HPDE6-E6E7 (cell line): ENCODE data around the gene QRICH2.
"Not testable (repeated sequence)": the region's sequence is repeated elsewhere in the genome, so short reads cannot be mapped to it uniquely, and the experiment has no call there.

Experiments used
- DNase-seq: peaks from one replicate; pipeline ENCODE4 v3.0.0; 2011; ENCODE audit warnings: missing footprints; ENCODE audit errors: extremely low spot score

QRICH2 gene

DNA sequence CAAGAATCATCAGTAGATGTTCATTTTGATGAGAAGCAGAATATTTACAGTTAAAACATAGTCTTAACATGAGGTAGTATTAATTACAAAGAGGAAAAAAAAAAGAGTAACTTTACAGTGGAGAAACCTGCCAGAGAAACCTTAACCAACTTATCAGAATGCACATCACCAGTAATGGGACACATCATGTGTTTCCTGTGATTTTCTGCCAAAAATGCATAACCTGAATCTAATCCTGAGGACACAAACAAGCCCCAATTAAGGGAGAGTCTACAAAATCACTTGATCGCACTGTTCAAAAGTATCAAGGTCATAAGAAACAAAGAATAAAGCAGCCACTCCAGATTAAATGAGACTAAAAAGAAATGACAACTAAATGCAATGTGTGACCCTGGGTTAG, 18.2 kb upstream of the QRICH2 start:
- DNase-seq, result no peak

GRCh38 chr17:76318586-76318985, 10.5 kb upstream of the QRICH2 start:
- DNase-seq, result no peak

DNA sequence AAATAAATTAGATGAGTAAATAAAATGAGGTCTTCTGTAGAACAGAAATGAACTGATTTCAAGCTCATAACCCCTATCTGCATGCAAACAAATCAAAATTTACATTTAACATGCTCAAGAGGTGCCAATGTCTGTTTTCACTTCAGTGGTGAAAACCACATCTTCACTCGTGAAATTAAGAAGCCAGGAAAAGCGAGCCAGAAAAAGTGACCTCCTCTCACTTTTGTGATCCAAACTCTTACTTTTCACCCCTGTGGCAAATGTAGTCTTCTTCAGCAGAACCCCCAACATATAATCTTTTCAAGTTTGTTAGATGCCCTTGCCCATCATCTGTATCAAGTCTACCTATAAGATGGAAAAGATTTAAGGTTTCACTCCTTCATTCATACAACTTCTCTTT, 9.5 kb upstream of the QRICH2 start:
- no peak for DNase-seq

DNA sequence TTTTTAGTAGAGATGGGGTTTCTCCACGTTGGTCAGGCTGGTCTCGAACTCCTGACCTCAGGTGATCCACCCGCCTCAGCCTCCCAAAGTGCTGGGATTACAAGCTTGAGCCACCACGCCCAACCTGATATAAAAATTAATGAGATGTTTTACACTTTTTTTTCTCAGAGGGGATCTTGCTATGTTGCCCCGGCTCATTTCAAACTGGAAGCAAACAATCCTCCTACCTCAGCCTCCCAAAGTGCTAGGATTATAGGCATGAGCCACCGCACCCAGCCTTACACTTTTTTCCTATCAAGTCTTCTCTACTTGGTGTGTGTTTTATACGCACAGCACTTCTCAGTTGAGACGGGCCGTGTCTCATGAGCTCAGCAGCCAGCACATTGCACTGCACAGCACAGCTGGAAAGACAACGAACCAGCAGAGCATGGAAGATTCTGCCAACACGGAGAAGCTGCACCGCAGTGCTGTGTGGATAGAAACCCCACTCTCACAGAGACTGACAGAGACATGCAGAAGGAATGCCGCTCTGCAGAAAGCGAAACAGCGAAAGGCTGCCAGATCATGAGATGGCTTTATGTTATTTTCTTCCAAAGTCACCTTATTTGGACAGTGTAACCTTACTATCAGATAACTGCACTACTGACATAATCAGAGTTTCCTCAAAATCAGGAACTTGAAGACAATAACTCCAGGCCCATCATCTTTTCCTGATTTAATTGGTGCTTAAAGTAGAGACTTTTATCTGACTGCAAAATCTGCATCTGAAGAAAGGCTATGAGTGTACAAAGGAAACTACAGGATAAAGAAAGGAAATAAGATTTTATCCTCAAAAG, 6.5 kb upstream of the QRICH2 start:
- DNase-seq, result no peak

GRCh38 chr17:76312735-76313134, 4.7 kb upstream of the QRICH2 start:
- no peak for DNase-seq

DNA sequence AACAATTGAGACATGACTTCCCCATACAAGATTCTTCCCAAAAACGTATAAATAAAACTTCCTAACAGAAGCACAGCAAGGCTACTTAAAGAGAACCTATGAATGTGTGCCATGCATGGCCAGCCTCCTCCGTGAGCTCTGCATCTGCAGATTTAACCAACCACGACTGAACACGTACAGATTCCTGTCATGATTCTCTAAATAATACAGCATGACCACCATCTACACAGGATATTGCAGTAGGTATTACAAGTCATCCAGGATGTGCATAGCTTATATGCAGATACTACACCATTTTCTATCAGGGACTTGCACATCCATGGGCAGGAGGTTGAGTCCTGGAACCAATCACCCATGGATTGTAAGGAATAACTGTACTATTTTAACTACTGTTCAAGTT, 1.4 kb upstream of the QRICH2 start:
- no peak for DNase-seq

- DNase-seq, result no peak
Observed at GRCh38 chr17:76307299-76307965, 644 bp downstream of the QRICH2 start.

DNA sequence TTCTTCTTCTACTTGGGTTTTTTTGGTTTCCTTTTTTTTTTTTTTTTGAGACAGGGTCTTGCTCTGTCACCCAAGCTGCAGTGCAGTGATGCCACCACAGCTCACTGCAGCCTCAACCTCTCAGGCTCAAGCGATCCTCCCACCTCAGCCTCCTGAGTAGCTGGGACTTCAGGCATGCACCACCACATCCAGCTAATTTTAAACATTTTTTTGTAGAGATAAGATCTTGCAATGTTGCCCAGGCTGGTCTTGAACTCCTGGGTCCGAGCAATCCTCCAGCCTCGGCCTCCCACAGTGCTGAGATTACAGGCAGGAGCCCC, 3.0 kb downstream of the QRICH2 start:
- not testable (repeated sequence) for DNase-seq

GRCh38 chr17:76304226-76305134, 3.6 kb downstream of the QRICH2 start:
- no peak for DNase-seq

GRCh38 chr17:76297436-76297835, 10.6 kb downstream of the QRICH2 start:
- no peak for DNase-seq

- DNase-seq, result no peak
Observed at GRCh38 chr17:76296889-76297288, 11.2 kb downstream of the QRICH2 start.

GRCh38 chr17:76296186-76296585, 11.9 kb downstream of the QRICH2 start:
- no peak for DNase-seq

- DNase-seq, result no peak
Observed at GRCh38 chr17:76293106-76293505, 15.0 kb downstream of the QRICH2 start.

GRCh38 chr17:76292567-76292966, 15.5 kb downstream of the QRICH2 start:
- DNase-seq, result no peak

DNA sequence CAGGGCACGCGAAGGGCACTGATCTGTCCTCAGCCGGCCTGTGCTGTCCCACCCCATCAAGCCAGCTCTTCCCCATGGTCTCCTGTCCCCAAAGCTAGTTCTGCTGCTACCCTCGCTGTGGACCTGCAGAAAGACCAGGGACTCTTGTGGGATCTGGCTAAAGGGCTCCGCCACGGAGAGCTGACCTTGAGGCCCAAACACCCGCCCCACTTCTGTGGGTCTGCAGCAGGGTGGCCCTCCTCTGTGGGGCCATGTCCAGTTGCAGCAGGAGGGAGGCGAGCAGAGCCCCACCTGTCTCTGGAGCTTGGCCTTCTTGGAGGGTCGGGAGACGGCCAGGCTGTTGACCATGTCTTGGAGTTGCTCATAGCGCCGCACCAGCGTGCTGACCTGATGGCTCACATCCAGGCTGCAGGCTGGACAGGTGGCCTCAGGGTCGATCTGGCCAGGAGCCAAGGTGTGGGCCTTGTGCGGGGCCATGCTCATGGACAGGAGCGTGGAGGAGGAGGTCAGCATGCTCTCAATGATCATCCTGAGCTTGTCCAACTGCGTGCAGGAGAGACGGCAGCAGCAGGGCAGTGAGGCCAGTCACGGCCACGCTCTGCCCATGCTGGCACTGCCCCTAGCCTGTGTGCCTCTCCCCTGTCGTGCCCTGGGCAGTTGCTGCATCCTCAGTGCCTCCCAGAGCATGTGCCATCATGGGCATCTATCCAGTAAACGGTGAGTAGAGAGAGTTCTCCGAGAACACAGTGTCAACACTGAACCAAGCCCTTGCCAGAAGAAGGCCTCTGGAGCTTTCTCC, 26.3 kb downstream of the QRICH2 start:
- no peak for DNase-seq

GRCh38 chr17:76280650-76281049, 27.4 kb downstream of the QRICH2 start:
- DNase-seq, result no peak

DNA sequence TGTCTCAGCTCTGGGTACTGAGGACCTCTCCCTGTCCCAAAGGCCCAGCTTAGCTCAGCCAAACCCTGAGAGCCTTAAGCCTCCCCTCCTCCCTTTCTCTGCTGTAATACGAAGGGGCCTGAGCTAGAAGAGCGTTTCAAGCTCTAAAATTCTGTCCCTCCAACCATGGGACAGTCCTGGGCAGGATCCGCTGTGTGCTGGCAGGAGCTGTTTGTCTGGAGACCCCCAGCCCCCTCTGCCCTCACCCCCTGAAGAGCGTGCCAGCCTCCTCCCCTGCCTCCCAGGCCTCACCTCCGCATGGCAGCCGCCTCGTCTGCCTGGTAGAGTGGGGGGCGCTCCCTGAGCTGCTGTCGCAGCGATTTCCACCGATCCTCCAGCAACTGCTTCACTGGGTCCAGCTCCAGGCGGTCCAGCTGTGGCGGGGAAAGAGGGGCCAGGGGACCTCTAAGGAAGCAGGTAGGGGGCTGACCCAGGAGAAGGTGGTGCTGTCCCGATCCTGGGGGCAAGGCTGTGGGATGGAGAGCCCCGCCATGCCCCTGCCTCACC, 28.3 kb downstream of the QRICH2 start:
- DNase-seq, result no peak

DNA sequence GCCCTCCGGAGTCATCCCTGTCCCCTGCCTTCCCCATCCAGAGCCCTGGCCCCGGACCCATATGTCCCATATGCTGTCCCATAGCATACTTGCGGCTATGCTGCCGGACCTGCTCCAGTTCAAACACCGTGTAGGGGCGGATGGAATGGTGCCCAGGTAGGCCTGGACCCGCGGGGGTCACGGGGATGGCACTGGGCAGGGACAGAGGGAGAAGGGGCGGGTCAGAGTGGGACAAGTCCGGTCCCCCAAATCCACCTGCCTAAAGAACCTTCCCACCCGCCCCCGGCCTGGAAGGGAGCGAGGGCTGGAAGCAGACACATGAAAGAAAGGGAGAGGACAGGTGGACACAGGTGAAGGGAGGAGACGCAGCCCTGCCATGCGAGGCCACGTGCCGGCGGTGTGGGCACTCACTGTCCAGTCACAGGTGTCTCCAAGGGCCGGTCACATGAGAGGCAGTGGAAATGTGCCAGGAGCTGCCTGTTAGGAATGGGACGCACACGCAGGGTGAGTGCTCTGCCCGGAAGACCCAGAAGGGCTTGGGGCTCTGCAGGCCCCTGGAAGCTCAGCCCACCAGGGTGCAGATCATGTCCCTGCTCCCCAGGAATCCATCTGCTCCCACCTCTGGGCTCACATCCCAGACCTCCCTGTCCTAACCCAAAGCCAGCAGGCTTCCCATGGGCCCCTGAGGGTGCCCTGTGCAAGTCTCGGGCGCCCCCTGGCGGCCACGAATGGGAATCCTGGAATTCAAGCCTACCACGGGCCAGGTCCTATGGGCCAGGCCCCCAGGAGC, 28.9 kb downstream of the QRICH2 start:
- DNase-seq, result peak; percentile 86

- no peak for DNase-seq
Observed at GRCh38 chr17:76278268-76278908, 29.7 kb downstream of the QRICH2 start.
